ENCODE data around the gene FAM120B.
"Not testable (repeated sequence)": the region's sequence is repeated elsewhere in the genome, so short reads cannot be mapped to it uniquely, and the experiment has no call there.

The FAM120B gene

DNA sequence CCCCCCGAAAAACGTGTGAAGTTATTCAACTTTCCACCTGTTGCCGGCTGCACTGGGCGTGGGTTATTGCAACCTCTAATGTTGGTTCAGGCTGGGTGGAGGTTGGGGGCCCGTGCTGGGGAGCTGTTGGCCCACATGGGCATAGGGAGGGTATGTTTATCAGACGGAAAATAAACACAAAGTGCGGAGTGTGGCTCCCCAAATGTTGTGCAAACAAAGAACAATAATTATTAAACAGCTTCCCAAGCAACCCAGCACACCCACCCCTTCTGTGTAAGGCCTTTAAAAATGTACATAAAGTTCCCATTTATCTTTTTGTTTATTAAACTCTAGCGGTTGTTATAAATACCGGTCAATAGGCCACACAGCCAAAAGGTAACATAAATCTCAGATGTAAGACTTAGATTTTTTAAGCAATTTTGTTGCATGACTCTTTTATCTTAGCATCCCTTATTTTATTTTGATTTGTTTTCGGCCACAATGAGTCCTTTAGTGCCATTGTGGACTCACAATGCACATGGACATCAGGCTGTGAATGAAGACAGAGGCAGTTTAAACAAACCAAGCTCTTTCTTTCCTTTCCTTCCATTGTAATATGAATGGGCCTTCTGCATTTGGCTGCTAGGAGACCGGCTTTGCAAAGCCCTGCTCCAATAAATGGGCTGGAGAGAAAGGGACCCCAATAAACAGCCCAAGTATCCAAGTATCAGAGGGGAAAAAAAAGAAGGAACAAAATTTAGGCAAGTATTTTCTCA is 8.8 kb upstream of the FAM120B start:
- no peak for DNase-seq (ENCODE audit: low spot score)

DNA sequence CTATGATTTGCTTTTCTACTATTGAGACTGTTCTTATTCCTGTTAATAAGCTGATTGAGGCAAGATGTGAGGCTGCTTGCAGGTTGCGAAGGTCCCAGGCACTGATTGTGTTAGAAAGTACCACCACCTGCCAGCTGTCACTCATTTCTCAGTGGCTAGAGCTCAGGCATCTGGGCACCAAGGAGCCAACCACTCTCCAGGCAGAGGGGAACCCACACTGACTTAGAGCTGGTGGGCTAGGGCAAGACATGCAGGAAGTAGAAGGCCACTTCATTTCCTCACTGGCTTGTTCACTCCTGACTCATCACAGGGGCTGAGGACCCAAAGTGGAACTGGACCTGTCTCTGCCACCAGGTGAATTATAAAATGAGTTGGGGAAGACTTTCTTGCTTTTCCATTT is 7.9 kb upstream of the FAM120B start:
- DNase-seq (ENCODE audit: low spot score): no peak

DNA sequence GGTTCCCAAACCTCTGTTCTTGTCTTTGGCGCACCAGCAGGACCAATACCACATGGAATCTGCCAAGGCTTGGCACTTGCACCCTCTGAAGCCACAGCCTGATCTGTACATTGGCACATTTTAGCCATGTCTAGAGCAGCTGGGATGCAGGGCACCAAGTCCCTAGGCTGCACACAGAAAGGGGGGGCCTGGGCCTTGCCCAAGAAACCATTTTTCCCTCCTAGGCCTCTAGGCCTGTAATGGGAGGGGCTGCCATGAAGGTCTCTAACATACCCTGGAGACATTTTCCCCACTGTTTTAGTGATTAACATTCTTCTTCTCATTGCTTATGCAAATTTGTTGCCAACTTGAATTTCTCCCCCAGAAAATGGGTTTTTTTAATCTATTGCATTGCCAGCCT is 5.4 kb upstream of the FAM120B start:
- DNase-seq (ENCODE audit: low spot score): no peak

DNA sequence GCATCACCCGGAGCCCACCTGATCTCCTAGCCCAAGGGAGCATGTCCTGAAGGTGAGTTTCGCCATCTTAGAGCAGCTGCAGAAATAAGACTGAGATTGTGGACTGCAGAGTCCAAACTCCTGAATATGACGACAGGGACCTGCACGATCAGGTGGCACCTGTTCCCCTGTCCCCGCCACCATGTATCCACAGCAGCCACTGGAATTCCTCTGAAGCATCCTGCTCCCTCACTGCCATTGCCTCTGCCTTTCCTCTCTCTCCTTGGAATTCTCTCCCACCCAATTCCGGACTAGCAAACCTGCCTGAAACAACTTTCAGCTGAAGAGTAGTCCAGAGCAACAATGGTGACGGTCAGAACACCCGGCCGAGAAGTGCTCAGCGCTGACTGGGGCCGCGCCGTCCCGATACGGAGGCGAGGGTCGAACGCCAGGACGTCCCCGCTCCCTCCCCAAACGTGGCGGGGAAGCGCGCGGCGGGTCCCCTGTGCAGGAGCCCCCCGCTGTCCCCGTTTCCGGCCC is 694 bp upstream of the FAM120B start:
- no peak for DNase-seq (ENCODE audit: low spot score)

DNA sequence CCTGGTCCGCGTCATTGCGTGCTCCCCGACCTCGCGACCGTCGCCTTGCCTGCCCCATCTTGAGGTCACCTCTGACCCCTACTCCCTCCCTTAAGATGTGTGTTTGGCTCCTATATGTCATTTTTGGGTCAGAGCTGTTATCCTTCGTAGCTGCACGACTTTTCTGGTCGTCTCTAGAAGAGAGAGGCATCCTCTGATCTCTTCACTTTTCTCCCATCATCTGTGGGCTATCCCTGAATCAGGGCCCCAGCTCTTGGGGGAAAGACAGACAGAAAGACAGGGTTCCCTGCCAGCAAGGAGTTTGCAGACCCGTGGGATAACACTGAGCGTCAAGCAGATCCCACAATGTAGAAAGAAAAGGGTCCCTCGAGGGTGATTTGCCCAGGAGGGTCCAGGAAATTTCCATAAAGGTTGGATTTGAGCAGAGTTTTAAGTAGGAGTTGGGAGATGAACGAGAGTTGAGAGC is 555 bp downstream of the FAM120B start:
- no peak for DNase-seq (ENCODE audit: low spot score)

DNA sequence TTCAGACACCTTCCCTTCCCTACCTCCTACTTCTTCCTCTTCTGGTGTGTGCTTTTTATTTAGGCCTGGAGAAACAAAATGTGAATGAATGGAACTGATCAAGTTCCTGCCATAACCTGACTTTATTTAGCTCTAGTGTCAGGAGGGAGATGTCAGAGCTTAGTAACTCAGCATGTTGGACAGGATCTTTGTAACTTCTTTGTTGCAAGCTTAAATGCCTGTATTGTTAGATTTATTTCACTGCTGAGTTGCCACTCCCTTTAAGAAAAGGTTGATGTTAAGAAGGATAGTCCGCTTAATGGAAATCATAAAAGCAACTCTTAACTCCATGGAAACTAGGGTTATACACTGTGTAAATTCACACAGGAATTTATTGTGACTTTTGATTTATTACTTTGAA is 2.2 kb downstream of the FAM120B start:
- no peak for DNase-seq (ENCODE audit: low spot score)

DNA sequence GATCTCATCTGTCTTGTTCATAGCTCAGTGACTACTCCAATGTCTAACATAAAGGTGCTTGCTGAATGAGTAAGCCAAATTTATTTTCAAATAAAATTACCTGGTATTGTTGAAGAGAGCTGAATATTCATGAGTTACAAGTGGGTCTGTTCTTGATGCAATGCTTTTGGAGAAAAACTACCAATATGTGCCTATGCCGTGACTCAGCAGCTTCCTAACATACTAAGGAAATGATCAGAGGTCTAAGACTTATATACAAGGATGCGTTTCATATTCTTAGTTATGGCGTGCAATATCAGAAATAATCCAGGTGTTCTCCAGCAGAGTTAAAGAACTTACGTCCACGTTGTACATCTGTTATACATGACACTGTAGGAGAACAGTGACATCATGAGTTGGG is 5.1 kb downstream of the FAM120B start:
- no peak for DNase-seq (ENCODE audit: low spot score)

DNA sequence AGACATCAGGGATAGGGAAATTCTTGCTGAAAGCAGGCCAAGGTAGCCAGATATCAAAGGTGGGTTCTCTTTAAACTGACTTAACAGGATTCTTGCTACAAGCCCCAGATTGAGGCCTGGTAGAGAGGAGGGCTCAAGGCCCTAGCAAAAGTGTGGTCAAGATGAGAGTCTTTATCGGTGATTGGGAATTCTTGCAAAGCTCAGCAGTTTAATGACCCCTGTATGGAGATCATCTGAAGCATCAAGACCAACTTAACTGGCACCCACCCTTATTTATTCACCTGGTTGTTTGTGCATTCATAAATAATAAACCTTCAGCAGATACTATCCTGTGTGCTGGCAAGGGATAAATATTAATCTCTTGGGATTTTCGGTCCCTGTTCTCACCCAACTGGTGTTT is 6.3 kb downstream of the FAM120B start:
- no peak for DNase-seq (ENCODE audit: low spot score)

DNA sequence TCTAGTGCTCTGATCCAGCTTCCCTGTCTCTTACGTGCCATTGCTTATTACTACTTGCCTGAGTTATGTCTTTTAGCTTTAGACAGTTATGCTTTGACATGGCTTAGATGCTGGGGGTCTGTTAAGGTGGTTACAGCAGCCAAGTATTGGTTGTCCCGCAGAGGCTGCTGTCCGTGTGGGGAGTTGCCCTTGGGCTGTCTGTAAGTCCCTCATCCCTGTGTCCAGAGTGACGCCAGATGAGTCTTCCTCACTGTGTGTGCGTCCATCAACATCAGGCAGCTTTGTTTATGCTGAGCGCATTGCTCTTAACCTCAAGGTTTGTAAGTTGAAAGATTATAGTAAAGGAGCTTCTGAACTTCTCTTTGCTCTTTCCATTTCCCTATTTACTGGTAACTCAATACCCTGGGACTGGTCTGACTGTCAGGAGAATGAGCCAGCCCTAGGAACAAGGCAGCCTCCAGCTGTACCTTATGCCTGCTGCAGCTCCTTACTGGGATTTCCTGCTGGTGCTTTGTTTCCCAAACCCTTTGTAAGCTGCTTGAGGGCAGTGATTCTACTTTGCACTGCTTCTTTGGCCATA is 7.2 kb downstream of the FAM120B start:
- DNase-seq (ENCODE audit: low spot score): no peak

DNA sequence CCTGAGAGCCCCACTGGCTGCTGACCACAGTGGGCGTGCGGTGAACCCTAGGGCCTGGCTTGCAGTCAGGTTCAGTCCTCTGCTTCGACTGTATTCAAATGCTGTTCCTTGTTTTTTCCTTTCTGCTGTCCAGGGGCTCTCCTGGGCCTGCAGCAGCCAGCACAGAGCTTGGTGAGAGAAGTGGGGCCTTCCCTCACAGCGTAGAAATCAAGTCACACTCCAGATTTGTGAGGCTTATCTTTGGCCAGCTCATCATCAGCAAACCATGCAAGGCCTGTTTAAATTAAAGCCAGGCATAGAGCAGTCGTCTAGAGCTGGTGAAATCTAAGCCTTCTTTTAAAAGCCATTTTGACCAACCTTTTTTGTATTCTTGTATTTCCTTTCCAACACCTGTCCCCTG is 8.4 kb downstream of the FAM120B start:
- no peak for DNase-seq (ENCODE audit: low spot score)

DNA sequence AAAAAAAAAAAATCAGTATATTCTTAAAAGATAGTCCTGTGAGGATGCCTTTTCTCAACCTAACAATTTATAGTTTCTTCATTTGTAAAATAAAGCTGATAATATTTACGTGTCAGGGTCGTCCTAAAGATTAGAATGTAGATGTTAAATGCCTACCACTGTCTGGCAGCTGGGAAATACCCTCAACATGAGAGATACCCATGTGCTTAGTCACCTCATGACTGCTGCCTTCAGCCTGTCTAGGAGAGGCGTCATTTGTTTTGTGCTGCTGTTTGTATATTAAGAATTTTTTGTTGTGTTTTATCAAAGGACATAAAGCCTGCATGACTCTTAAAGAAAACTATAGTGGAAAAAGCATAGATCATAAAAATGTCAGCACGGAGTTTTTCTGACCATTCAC is 9.5 kb downstream of the FAM120B start:
- DNase-seq (ENCODE audit: low spot score): no peak

DNA sequence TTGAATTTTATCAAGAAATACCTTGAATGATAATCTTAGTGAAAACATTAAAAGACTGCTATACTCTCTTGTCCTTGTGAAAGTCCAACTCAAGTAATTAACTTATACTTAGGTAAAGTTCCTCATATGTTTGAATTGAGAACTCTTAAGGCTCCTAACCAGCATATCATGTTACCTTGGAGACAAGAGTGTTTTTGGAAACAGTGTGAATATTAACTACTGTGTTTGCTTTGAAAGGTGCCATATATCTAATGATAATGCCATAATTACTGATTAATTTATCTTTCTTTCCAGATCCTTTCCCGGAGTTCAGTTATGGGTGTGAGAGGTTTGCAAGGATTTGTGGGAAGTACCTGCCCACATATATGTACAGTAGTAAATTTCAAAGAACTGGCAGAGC is 10.5 kb downstream of the FAM120B start:
- DNase-seq (ENCODE audit: low spot score): no peak

DNA sequence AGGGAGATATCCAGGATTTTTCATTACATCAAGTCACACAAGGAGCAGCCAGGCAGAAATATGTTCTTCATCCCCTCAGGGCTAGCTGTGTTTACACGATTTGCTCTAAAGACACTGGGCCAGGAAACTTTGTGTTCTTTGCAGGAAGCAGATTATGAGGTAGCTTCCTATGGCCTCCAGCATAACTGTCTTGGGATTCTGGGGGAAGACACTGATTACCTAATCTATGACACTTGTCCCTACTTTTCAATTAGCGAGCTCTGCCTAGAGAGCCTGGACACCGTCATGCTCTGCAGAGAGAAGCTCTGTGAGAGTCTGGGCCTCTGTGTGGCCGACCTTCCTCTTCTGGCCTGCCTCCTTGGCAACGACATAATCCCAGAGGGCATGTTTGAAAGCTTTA is 11.2 kb downstream of the FAM120B start:
- no peak for DNase-seq (ENCODE audit: low spot score)

DNA sequence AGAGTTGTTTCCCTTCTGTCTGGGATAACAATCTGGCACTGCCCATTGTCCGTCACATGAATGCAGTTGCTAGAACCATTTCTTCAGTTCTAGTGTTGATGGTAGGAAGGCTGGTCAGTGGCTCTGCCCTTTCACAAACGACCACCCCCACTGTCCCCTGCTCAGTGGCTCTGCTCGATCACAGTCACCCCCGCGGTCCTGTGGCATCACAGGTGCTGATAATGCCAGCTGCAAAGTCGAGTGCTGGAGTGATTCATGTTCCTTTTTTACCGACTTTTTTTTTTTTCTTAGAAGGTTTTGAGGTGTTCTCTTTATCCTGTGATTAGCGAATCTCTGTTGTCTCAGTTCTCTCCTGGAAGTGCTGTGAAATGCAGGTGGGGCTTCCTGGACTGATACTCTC is 22.8 kb downstream of the FAM120B start:
- DNase-seq (ENCODE audit: low spot score): no peak

DNA sequence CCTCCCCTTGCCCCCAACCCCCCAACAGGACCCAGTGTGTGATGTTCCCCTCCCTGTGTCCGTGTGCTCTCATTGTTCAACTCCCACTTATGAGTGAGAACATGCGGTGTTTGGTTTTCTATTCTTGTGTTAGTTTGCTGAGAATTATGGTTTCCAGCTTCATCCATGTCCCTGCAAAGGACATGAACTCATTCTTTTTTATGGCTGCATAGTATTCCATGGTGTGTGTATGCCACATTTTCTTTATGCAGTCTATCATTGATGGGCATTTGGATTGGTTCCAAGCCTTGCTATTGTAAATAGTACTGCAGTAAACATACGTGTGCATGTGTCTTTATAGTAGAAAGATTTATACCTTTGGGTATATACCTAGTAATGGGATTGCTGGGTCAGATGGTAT is 28.6 kb downstream of the FAM120B start:
- not testable (repeated sequence) for DNase-seq (ENCODE audit: low spot score)

DNA sequence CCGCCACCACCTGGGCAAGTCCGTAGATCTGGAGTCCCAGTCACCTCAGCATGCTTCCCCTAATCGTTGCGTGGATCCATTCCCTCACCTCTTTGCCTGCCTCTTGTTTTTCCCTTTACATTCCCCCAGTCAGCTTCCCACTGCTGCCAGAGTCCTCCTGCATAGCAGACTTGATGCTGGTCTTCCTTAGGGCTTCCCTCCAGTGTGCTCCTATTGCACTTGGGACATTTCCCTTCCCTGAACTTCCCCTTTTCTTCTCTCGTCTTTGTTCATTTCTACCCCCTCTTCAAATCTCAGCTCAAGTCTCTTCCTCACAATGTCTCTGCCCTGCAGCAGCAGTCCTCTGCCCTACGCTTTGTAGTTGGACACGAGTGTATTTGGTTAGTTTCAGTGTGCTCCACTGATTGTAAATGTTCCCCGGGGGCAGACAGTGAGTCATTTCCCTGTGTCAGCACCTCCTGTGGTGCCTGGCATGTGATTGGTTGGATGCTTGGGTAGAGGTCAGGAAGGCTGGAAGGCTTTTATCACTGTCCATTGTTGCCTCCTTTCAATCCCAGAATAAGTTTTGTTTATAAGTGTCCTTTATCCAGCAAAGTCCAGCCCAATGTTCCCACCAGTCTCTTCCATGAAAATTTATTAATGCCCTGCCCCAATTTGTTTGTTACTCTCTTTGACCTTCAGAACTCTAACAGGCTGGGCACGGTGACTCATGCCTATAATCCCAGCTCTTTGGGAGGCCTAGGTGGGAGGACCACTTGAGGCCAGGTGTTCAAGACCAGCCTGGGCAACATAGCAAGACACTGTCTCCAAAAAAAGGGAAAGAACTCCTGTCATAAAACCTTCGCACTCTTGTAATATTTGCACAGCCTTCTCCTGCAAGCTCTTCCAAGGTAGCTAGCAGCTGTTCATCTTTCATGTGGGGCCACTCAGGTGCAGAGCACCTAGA is 38.3 kb downstream of the FAM120B start:
- DNase-seq (ENCODE audit: low spot score): no peak

DNA sequence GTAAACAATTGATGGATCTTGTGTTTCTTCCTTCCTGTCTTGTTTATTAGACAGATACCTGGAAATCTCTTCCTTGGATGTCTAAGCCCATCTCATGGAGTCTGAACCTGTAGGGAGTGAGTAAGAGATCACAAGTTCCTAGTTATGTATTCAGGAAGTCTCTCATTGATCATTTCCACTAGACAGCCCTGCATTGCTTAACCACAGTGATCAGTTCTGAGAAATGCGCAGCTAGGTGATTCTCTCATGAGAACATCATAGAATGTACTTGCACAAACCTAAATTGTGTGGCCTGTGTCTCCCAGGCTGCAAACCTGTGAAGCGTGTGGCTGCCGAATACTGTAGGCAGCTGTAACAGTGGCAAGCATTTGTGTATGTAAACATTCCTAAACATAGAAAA is 39.1 kb downstream of the FAM120B start:
- DNase-seq (ENCODE audit: low spot score): no peak

DNA sequence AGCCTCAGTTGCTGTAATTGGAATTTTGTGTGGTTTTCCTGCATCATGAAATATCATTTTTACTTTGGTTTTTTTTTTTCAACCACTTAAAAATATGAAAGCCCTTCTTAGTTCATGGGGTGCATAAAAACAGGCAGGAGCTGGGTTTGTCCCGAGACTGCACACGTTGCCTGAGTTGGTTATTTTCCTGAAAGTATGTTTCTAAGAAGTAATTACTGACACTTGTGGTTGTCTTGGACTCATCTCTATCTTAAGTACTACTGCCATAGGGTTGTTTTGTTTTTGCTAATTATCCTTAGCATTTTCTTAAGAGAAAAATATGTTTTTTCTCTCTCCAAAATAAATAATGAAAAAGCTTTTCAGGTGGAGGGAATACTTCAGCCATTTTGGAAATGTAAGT is 40.1 kb downstream of the FAM120B start:
- DNase-seq (ENCODE audit: low spot score): no peak

DNA sequence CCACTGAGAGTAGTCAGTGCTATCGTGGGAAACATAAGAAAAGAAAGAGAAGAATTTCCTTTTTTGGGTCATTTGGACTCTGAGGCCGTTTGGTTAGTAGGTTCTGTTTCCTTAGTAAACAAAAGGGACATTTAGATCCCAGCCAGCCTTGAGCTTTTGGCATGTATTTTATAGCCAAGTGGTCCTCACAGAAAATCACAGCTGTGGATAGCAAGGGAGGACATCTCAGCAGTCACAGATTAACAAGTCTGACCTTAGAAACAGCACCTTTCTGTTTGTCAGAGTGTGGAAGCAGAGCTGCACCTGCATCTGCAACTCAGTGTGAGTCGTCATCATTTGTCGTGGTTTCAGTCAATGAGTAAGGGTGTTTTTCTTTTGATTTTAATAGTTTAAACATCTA is 40.5 kb downstream of the FAM120B start:
- no peak for DNase-seq (ENCODE audit: low spot score)

DNA sequence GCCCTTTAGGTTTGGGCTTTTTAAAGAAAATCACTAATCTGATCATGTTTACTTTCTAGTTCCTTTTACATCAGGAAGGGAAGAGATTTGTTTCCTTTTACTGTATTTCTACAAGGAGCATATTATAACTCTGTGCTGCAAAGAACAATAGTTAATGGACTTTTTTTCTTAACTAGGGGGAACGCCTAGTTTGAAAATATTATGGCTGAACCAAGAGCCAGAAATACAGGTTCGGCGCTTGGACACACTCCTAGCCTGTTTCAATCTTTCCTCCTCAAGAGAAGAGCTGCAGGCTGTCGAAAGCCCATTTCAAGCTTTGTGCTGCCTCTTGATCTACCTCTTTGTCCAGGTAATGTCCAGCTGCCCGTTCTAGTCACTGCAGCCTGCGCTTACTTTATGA is 41.4 kb downstream of the FAM120B start:
- DNase-seq (ENCODE audit: low spot score): no peak

DNA sequence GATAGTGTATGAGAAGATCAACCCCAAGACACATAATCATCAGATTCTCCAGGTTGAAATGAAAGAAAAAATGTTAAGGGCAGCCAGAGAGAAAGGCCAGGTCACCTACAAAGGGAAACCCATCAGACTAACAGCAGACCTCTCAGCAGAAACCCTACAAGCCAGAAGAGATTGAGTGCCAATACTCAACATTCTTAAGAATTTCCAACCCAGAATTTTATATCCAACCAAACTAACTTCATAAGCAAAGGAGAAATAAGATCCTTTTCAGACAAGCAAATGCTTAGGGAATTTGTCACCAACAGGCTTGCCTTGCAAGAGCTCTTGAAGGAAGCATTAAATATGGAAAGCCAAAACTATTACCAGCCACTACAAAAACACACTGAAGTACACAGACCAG is 44.9 kb downstream of the FAM120B start:
- DNase-seq (ENCODE audit: low spot score): not testable (repeated sequence)

DNA sequence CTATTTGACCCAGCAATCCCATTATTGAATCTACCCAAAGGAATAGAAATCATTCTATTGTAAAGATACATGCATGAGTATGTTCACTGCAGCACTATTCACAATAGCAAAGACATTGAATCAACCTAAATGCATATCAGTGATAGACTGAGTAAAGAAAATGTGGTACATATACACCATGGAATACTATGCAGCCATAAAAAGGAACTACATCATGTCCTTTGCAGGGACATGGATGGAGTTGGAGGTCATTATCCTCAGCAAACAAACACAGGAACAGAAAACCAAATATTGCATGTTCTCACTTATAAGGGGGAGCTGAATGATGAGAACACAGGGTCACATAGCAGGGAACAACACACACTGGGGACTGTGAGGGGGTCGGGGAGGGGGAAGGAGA is 48.6 kb downstream of the FAM120B start:
- DNase-seq (ENCODE audit: low spot score): not testable (repeated sequence)

DNA sequence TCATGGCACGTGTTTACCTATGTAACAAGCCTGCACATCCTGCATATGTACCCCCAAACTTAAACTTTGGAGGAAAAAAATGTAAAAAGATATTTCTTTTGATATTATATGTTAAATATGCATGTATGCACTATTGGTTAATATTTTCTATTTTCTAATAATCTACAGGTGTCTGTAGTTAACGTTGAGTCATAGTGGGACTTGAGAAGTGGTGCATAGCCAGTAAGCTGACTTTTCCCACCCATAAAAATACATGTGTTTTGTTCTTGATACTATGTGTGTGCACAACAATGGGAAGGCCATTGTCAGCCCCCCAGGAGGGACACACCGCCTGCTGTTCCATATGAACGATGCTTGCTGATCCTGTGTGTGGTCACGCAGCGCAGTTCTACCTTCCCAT is 49.1 kb downstream of the FAM120B start:
- DNase-seq (ENCODE audit: low spot score): no peak

Measured in D341Med (cell line).